Ovary (tissue), 9 donors: ENCODE measurements around the gene RPL22. TPM values are rescaled to one million over a fixed set of nuclear protein-coding genes. Genes with fewer than 3 reads are reported as not detected.

Source experiments
- DNase-seq, 5 donors: peaks; one replicate each; pipeline ENCODE4 v3.0.0-alpha.2; 2019 to 2020
- H3K27ac ChIP-seq, 2 donors: fragments of 200-600 bp; one replicate each; pipeline versions ENCODE4 v1.5.1 to v1.8.0; 2019 to 2022
- H3K27me3 ChIP-seq: fragments of 200-600 bp; one replicate; pipeline ENCODE4 v1.8.0; 2022
- H3K36me3 ChIP-seq: fragments of 200-600 bp; sonication (generic); one replicate; pipeline ENCODE4 v1.5.1; 2019
- H3K4me1 ChIP-seq: one replicate; pipeline ENCODE4 v1.8.1; 2013; ENCODE audit warnings: mild to moderate bottlenecking, moderate library complexity; ENCODE audit not compliant: insufficient read depth
- H3K4me3 ChIP-seq: fragments of 200-600 bp; sonication (generic); one replicate; pipeline ENCODE4 v1.5.1; 2017
- H3K9me3 ChIP-seq, 2 donors: fragments of 200-600 bp in 1 of 2; sonication (generic) in 1 of 2; one replicate each; pipeline versions ENCODE4 v1.5.1 to v1.8.1; 2013 to 2019; ENCODE audit warnings: mild to moderate bottlenecking in 1 of 2, moderate library complexity in 1 of 2
- CTCF ChIP-seq, 3 donors: fragments of 450-650 bp in 2 of 3; fragments of 200-600 bp in 1 of 3; IDR thresholded peaks; one replicate each; pipeline versions ENCODE4 v1.5.1 to v1.8.0; 2016 to 2022; ENCODE audit warnings: antibody characterized with exemption in 3 of 3, mild to moderate bottlenecking in 1 of 3
- EP300 ChIP-seq: sonication (generic); formaldehyde crosslinking; IDR thresholded peaks from one replicate; pipeline ENCODE4 v1.6.1; 2017; ENCODE audit warnings: antibody characterized with exemption
- POLR2A ChIP-seq: fragments of 450-650 bp; IDR thresholded peaks from one replicate; pipeline ENCODE4 v1.6.1; 2017; ENCODE audit warnings: antibody characterized with exemption, mild to moderate bottlenecking, moderate library complexity
- WGBS, 3 donors: extraction: QIAGEN DNeasy Blood & Tissue Kit in 1 of 3; methylation state at CpG; one replicate each; pipeline versions ENCODE4 v1.1.5 to v1.1.7; 2013 to 2017; 5-methylcytosine and 5-hydroxymethylcytosine counted together
- intact Hi-C, 4 donors: fragments of 100-400 bp; cut with DNase I; formaldehyde crosslinking; loops; one replicate each; pipeline versions ENCODE4 v1.11.0 to v1.15.1; 2022 to 2023
- polyA plus RNA-seq, 2 donors: library from polyadenylated mRNA; stranded (reverse); fragments of 200-250 nt in 1 of 2; fragments of 350-450 nt in 1 of 2; fragmentation: Illumina TruSeq in 1 of 2; extraction: RNeasy Lipid Tissue Mini Kit (QIAGEN cat#74804) in 1 of 2; gene quantifications; one replicate each; pipeline ENCODE4 v1.2.3, GENCODE V29; 2013 to 2014
- total RNA-seq, 7 donors: library from RNA; depleted of rRNA in 2 of 7; stranded (reverse); fragments of >200 nt in 2 of 7; fragmentation: NEBNext Ultra II Directional in 3 of 7; extraction: Animal tissue kit (Norgen Biotek cat#: 25700) in 3 of 7; gene quantifications; one replicate each; pipeline versions ENCODE4 v1.1.0 to v1.2.4, GENCODE V29; 2016 to 2023
- donor health status: DM: no; HTN: no; CAD: no; lungs with moderate emphysema.
- donor health status: DM: no; HTN: no; CAD: no.
- donor health status: Bipolar disorder and iron deficiency.
- donor health status: DM: yes; HTN: yes; CAD: no.
- donor health status: DM: no; HTN: no; CAD: no.
- donor health status: DM: yes; HTN: yes; CAD: no.

Gene RPL22
- total and polyA plus RNA-seq, 9 donors = 379 to 2,062 (median 715) TPM

GRCh38 chr1:6200188-6200809 lies 904 bp upstream of the RPL22 start:
- H3K4me3 ChIP-seq = peak overlapping the region; percentile 71
- intact Hi-C loops = loop anchor here in 1 of 4 donors (10.0 kb wide), 1 partner anchor 145 kb away; no protein-coding TSS in a partner anchor
- H3K4me1 ChIP-seq = peaks cover 16% of the 10 kb centered on the region
- H3K9me3 ChIP-seq = no peaks in the 10 kb centered on the region
- H3K36me3 ChIP-seq = no peaks in the 10 kb centered on the region
- TF ChIP-seq POLR2A = no peak
- no peak for TF ChIP-seq EP300
- no peak for TF ChIP-seq CTCF (IDR thresholded peaks at IDR 0.05)
- no peak for DNase-seq
- H3K27me3 ChIP-seq = no peaks in the 10 kb centered on the region
- WGBS, 3 donors = 62 to 67% (median 62%) methylated on average over 10 of the region's 10 CpGs
- peak overlapping the region in 1 of 2 donors; percentile 58 for H3K27ac ChIP-seq

GRCh38 chr1:6198646-6199297 lies 623 bp downstream of the RPL22 start:
- DNase-seq = no peak
- Histone ChIP-seq H3K9me3 (no peaks in the 10 kb centered on the region), H3K27me3 (no peaks in the 10 kb centered on the region), H3K36me3 (no peaks in the 10 kb centered on the region), H3K4me3 (peak overlapping the region; percentile 71), H3K4me1 (peaks cover 13% of the 10 kb centered on the region), H3K27ac (peak overlapping the region; percentile 17 to 57)
- TF ChIP-seq POLR2A = no peak
- TF ChIP-seq EP300 = no peak
- no peak for TF ChIP-seq CTCF (IDR thresholded peaks at IDR 0.05)
- whole genome bisulfite sequencing, 3 donors = 0 to 2% (median 1%) methylated on average over 31 of the region's 31 CpGs
- intact Hi-C loops = no loop called here

- Histone ChIP-seq H3K4me1 (peaks cover 13% of the 10 kb centered on the region), H3K9me3 (no peaks in the 10 kb centered on the region), H3K36me3 (no peaks in the 10 kb centered on the region), H3K4me3 (peak overlapping the region; percentile 71), H3K27ac (no peak overlapping the region), H3K27me3 (no peaks in the 10 kb centered on the region)
- no peak for DNase-seq
- WGBS, 3 donors = 43 to 55% (median 45%) methylated on average over 6 of the region's 6 CpGs
- TF ChIP-seq CTCF (IDR thresholded peaks at IDR 0.05) (no peak), EP300 (no peak), POLR2A (no peak)
- intact Hi-C loops = no loop called here
These were observed 1.5 kb downstream of the RPL22 start for GRCh38 chr1:6197746-6198427.

- Histone ChIP-seq H3K27ac (no peak overlapping the region), H3K9me3 (no peaks in the 10 kb centered on the region), H3K36me3 (no peaks in the 10 kb centered on the region), H3K27me3 (no peaks in the 10 kb centered on the region), H3K4me1 (peaks cover under 1% of the 10 kb centered on the region), H3K4me3 (no peak overlapping the region)
- WGBS, 3 donors = 84 to 100% (median 90%) methylated on average over 1 of the region's 1 CpG
- DNase-seq = no peak
- intact Hi-C loops = no loop called here
- TF ChIP-seq POLR2A (no peak), EP300 (no peak), CTCF (IDR thresholded peaks at IDR 0.05) (no peak)
These were observed 7.4 kb downstream of the RPL22 start for GRCh38 chr1:6191968-6192367.
